Urothelium cell line (cell line): Measurements from ENCODE around the gene RNU2-63P.
"Not testable (repeated sequence)": the region's sequence is repeated elsewhere in the genome, so short reads cannot be mapped to it uniquely, and the experiment has no call there.

ENCODE experiments used
- DNase-seq: peaks from one replicate; pipeline ENCODE4 v3.0.0; 2011; ENCODE audit warnings: low spot score, mixed read lengths
- FAIRE-seq: peaks from 2 replicates; lab custom pipeline; 2011; peaks lifted over from hg19 to GRCh38; lab: Jason Lieb, UNC

Gene RNU2-63P

GRCh38 chr2:88016086-88016959 lies at the start of gene RNU2-63P:
RNU2-63P (minus strand) TSS chr2:88016547.
- peak; percentile 30 for DNase-seq
- FAIRE-seq, result no peak

- DNase-seq (no peak), FAIRE-seq (no peak)
These were observed 44.9 kb upstream of the RNU2-63P start for GRCh38 chr2:88061295-88061694.

GRCh38 chr2:88060907-88061275 lies 44.5 kb upstream of the RNU2-63P start:
- no peak for FAIRE-seq
- DNase-seq, result no peak

- DNase-seq, result peak; percentile 72
- no peak for FAIRE-seq
These were observed 43.9 kb upstream of the RNU2-63P start for GRCh38 chr2:88059979-88060906.

GRCh38 chr2:88058191-88058590 lies 41.8 kb upstream of the RNU2-63P start:
- DNase-seq, result no peak
- no peak for FAIRE-seq

- FAIRE-seq, result no peak
- DNase-seq, result no peak
These were observed 41.1 kb upstream of the RNU2-63P start for GRCh38 chr2:88057437-88057844.

GRCh38 chr2:88055371-88056128 lies 39.2 kb upstream of the RNU2-63P start, which contains the start of gene KRCC1:
KRCC1 (minus strand) TSS chr2:88055783; CDS start chr2:88028563, 27,220 bp downstream.
- peak; percentile 99 for DNase-seq
- FAIRE-seq, result peak; percentile 30

GRCh38 chr2:88054782-88055370 lies 38.5 kb upstream of the RNU2-63P start:
- FAIRE-seq, result no peak
- DNase-seq, result peak; percentile 39

GRCh38 chr2:88053934-88054781 lies 37.8 kb upstream of the RNU2-63P start:
- no peak for DNase-seq
- FAIRE-seq, result no peak

GRCh38 chr2:88053296-88053695 lies 36.9 kb upstream of the RNU2-63P start:
- FAIRE-seq, result no peak
- no peak for DNase-seq

- FAIRE-seq (no peak), DNase-seq (no peak)
These were observed 35.4 kb upstream of the RNU2-63P start for GRCh38 chr2:88051792-88052191.

GRCh38 chr2:88049622-88050021 lies 33.3 kb upstream of the RNU2-63P start:
- FAIRE-seq, result no peak

GRCh38 chr2:88048541-88048940 lies 32.2 kb upstream of the RNU2-63P start:
- FAIRE-seq (no peak), DNase-seq (no peak)

More at GRCh38 chr2:88049622-88050021, 33.3 kb upstream of the RNU2-63P start:
- DNase-seq, result no peak

GRCh38 chr2:88045561-88045960 lies 29.2 kb upstream of the RNU2-63P start:
- DNase-seq, result not testable (repeated sequence)

GRCh38 chr2:88042476-88042875 lies 26.1 kb upstream of the RNU2-63P start:
- FAIRE-seq (no peak), DNase-seq (no peak)

More at GRCh38 chr2:88045561-88045960, 29.2 kb upstream of the RNU2-63P start:
- not testable (repeated sequence) for FAIRE-seq

GRCh38 chr2:88038263-88039105 lies 22.1 kb upstream of the RNU2-63P start:
- FAIRE-seq, result no peak

GRCh38 chr2:88036606-88037005 lies 20.3 kb upstream of the RNU2-63P start:
- DNase-seq, result no peak
- FAIRE-seq, result no peak

More at GRCh38 chr2:88038263-88039105, 22.1 kb upstream of the RNU2-63P start:
- peak; percentile 56 for DNase-seq

- DNase-seq, result no peak
These were observed 19.8 kb upstream of the RNU2-63P start for GRCh38 chr2:88036182-88036581.

More at GRCh38 chr2:88036182-88036581, 19.8 kb upstream of the RNU2-63P start:
- FAIRE-seq, result no peak
